AG10803 (cell line): ENCODE results near the gene INSIG2.

ENCODE experiments used
- DNase-seq: peaks from one replicate; pipeline ENCODE4 v3.0.0; 2010; ENCODE audit warnings: low read depth
- H3K4me3 ChIP-seq: 2 replicates; pipeline ENCODE4 v1.5.1; 2011; ENCODE audit warnings: mild to moderate bottlenecking, low read length, control low read depth
- TF ChIP-seq, protein P1 (sequence below): conservative IDR thresholded peaks from 2 replicates; pipeline ENCODE4 v1.5.1; 2011; ENCODE audit warnings: mild to moderate bottlenecking, low read length, control low read depth, inconsistent platforms

Gene INSIG2

DNA sequence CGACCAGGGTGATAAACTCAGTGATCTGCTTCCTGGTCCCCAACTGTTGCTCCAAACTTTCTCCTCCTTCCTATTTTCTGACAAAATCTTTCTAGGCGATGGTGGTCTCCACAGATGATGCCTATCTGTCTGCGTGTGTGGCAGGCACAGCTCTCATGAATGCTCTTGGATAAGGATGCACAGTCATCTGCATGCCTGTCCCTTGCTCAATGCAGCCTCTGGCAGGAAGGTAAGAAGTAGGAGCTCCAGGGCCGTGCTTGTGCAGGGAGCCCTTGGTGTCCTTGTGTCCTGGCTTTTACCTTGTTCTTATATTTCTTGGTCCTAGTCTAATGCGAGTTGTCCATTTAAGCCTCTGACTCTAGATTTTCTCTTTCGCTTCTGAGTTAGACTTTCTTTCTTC lies 57.5 kb downstream of the INSIG2 start:
- TF ChIP-seq, protein P1, sequence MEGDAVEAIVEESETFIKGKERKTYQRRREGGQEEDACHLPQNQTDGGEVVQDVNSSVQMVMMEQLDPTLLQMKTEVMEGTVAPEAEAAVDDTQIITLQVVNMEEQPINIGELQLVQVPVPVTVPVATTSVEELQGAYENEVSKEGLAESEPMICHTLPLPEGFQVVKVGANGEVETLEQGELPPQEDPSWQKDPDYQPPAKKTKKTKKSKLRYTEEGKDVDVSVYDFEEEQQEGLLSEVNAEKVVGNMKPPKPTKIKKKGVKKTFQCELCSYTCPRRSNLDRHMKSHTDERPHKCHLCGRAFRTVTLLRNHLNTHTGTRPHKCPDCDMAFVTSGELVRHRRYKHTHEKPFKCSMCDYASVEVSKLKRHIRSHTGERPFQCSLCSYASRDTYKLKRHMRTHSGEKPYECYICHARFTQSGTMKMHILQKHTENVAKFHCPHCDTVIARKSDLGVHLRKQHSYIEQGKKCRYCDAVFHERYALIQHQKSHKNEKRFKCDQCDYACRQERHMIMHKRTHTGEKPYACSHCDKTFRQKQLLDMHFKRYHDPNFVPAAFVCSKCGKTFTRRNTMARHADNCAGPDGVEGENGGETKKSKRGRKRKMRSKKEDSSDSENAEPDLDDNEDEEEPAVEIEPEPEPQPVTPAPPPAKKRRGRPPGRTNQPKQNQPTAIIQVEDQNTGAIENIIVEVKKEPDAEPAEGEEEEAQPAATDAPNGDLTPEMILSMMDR: no peak
- no peak for DNase-seq
- H3K4me3 ChIP-seq: no peak overlapping the region

DNA sequence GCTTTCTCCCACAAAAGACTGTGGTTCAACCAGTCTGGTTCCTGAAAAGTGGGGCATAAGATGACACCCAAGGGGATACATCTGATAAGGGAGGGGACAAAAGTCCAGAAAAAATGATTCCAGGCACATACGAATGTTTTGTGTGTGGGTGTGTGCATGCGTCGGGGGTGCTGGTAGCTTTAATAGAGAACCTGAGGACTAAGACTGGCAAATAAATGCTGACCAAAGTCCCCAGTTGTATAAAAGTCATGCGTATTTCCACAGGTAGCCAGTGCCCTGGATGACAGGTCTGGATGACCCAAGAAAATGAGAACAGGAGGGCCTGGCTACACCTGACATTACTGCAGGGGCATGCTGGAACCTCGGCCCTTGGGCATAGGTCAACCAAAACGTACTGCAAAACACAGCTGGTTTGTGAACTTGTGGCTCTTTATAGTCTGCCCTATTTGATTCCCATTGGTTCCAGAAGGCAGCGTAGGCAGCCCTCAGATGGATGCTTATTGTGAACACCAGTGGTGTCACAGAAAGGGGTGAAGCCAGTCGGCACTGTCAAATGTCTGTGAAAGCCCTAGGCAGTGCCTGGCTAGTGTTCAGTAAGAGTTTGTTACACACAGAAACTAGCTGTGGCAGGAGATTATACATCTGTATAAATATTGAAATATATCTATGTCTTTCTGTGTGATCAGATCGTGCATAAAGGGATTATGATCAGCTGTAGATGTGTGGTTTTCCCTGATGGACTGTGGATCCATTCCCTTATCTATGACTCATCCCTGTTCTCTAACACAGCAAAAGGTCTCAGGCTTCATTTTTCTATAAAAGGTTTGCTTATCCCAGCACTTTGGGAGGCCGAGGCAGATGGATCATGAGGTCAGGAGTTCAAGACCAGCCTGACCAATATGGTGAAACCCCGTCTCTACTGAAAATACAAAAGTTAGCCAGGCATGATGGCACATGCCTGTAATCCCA lies 58.3 kb downstream of the INSIG2 start:
- TF ChIP-seq, protein P1: no peak
- H3K4me3 ChIP-seq: no peak overlapping the region
- DNase-seq: no peak

DNA sequence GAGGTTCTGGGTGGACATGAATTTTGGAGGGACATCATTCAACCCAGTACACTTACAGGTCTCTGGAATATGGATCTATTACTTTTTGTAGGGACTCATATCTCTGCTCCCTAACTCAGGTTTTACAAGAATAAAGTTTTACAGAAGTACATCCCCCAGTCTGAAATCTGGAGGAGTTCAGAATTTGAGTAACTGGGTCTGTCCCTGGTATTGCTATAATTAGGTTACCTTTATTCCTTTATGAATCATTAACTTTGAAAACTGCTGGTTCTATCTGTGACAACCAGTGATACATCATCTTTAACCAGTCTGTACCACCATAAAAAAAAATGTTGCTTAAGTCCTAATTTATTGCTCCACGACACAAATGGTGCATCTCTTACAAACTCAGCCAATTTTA lies 59.9 kb downstream of the INSIG2 start:
- H3K4me3 ChIP-seq: no peak overlapping the region
- DNase-seq: no peak
- TF ChIP-seq, protein P1: no peak

DNA sequence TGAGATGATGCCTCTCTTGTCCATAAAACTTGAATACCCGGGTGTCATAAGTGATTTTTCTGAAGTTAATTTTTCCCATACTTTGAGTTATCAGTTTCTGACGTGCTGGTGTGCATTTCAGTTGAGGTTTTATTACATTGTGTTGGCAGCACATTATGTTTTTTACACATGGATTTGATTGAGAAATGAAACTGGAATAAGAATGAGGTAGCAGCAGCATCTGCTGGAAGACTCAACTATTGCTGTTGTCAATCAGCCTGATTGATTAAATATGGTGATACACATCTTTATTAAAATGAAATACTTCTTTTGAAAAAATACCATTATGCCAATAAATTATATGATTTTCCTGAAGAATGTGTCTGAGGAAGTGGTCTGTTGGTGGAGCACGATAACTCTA lies 60.5 kb downstream of the INSIG2 start:
- H3K4me3 ChIP-seq: no peak overlapping the region
- peak; percentile 59 for DNase-seq
- TF ChIP-seq, protein P1: peak; percentile 60

DNA sequence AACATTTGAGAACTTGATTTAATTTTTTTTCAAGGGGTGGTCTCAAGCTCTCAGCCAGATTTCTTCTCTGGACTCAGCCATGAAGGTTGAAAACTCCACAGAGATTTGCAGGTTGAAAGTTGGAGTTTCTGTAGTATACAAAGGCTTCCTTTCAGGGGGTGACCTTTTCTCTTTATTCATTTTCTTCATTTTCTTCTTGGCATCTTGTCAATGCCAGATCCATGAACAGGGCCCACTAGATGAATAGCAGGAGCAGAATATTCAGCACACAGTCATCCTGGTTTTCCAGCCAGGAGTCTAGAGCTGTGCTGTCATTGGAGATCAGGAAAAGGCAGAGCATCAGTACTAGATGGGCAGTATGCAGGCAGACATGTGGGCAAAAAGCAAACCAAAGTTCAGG lies 62.0 kb downstream of the INSIG2 start:
- TF ChIP-seq, protein P1: no peak
- no peak for DNase-seq
- no peak overlapping the region for H3K4me3 ChIP-seq

DNA sequence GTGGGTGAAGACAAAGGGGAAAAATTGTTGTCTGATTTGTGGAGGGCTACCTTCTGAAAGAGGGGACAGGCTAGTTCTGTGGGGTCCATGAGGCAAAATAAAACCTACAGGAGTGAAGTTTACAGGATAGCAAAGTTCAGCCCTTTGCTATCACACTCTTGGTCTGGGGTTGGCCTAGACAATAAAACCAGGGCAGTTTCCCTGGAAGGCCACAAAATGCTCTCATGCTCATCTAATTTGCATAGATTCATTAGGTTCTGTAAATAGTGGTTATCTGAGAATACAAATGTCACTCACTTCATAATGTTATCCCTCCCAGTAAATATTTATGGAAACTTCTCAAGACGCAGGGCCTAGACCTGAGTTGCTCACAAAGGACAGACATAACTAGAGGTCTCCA lies 63.6 kb downstream of the INSIG2 start:
- DNase-seq: no peak

More for the DNA sequence above, 63.6 kb downstream of the INSIG2 start:
- H3K4me3 ChIP-seq: no peak overlapping the region
- TF ChIP-seq, protein P1: no peak
